T47D (cell line): ENCODE measurements around the gene CFAP68.

Experiments
- DNase-seq, 2 experiments: peaks; one replicate each; pipeline versions ENCODE4 v3.0.0 to v3.0.0-alpha.2; 2011 to 2012; ENCODE audit warnings: low read depth in 1 of 2, low spot score in 1 of 2
- JUND ChIP-seq: IDR thresholded peaks from 2 replicates; pipeline ENCODE4 v1.6.1; 2012; ENCODE audit warnings: low read depth
- in situ Hi-C: cut with HindIII; loops from 2 replicates; pipeline ENCODE4 v1.10.0; 2016; ENCODE audit warnings: low sequenced_read_pairs, low pct_unique_long_range_greater_than_20kb

CFAP68 gene

DNA sequence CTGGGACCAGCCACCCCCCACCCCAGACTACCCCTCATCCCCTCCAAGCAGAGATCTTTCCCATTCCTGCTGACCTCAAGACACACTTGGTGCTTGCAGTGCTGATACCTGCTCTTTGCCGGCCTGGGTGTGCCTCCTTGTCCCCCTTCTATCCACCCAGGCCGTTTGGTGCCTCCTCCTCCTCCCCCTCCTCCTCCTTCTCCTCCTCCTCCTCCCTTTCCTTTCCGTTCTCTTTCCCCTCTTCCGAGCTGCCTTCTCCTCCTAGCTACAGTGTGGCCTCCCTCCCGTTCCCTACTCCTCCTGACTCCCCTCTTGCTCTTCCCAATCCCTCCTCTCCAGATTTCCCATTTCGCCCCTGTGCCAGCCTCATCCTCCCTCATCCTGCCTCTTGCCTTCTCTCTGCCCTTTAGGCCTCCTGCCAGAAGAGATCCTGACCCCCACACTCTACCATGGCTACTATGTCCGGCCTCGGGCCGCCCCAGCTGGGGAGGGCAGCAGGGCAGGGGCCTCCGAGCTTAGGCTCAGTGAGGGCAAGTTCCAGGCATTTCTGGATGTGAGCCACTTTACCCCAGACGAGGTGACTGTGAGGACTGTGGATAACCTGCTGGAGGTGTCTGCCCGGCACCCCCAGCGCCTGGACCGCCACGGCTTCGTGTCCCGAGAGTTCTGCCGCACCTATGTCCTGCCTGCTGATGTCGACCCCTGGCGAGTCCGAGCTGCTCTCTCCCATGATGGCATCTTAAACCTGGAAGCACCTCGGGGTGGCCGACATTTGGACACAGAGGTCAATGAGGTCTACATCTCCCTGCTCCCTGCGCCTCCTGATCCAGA lies 33.9 kb downstream of the CFAP68 start:
- in situ Hi-C loops, result no loop called here
- DNase-seq, result no peak
- TF ChIP-seq JUND, result no peak

DNA sequence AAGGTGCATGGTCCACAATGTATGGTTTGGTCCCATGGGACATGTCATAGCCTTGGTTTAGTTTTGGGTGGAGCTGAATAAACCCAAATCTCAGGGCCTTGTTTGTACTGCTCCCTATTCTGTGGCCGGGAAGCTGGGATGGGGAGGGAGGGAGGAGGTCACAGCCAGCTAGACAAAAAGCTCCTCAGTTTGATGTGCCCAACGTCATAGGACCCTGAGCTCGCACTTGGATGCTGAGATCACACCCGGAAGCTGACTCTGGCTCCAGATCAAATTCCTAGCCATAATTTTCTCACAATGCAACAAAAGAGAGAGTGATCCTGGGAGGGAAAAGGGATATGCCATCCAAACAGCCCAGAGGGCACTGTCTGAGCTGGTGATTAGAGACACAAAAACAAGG lies 34.7 kb downstream of the CFAP68 start:
- in situ Hi-C loops, result no loop called here
- peak in 1 of 2 experiments; percentile 26 for DNase-seq
- no peak for TF ChIP-seq JUND

DNA sequence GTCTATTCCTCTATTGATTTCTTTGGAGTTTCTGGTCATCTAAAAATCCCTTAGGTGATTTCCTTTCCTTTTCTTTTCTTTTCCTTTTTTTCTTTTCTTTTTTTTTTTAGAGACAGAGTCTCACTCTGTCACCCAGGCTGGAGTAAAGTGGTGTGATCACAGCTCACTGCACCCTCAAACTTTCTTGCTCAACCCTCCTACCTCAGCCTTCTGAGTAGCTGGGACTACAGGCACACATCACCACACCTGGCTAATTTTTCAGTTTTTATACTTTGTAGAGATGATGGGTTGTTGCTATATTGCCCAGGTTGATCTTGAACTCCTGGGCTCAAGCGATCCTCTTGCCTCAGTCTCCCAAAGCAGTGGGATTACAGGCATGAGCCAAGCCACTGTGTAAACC lies 37.4 kb downstream of the CFAP68 start:
- DNase-seq, result no peak
- in situ Hi-C loops, result no loop called here
- no peak for TF ChIP-seq JUND

DNA sequence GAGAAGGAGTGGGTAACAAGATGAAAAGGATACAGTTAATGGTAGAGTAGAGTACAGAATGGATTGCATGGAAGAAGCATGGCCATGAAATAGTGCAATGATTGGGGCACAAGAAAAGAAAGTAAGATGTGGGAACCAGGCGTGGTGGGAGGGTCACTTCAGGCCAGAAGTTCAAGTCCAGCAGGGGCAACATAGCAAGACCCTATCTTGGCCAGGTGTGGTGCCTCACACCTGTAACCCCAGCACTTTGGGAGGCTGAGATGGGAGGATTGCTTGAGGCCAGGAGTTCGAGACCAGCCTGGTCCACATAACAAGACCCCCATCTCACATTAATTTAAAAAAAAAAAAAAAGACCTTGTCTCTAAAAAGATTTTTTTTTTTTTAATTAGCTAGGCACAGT lies 38.0 kb downstream of the CFAP68 start:
- DNase-seq, result no peak
- in situ Hi-C loops, result no loop called here
- no peak for TF ChIP-seq JUND

DNA sequence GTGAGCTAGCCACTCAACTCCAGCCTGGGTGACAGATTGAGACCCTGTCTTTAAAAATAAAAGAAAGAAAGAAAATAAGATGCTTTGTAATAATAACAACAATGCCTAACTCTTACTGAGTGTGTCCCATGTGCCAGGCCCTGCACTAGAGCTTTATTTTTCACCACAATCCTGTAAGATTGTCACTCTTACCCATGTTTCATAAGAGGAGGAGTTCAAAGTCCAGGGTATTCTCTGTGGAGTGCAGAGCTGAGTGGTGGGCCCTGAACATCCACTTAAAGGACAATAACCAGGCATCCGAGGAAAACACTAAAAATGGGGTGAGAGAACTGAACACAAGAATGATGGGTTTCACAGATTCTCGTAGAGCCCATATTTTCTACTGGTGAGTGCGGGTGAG lies 38.4 kb downstream of the CFAP68 start:
- DNase-seq, result no peak
- in situ Hi-C loops, result no loop called here

DNA sequence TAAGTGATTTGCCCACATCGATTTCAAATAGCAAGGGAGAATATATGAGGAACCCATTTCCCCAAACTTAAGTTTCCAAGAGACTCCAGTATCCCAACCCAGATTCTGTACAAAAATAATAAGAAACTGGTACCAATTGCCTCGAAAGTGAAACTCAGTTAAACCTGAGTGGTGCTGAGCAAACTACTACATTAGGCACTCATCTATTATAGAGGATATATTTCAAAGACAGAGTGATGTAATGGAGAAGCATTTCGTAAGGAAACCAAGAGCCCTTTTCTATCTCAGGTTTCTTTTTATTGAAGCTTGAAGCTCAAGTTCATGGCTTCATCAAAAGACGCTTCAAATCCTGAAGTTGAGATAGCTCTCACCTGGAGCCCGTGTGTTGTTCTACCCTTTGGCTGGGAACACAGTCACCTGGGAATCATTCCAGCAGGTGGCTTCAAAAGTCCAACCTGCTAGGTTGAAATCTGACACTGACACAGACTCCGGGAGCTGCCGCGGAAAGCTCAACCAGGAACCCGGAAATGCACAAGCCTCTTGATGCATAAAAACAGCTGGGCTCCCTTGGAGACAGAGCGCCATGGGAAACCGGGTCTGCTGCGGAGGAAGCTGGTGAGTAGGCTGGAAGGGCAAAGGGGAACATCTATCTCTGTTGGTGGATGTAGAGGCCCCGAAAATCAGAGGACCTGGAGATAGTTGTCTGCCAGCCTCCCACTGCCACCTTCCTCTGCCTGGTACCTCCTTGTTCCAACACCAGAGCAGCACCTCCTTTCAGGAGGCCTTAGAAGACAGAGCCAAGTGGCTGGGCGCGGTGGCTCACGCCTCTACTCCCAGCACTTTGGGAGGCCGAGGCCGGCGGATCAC lies 39.3 kb downstream of the CFAP68 start, which contains the start of gene C11orf52:
Gene C11orf52, plus strand, starts transcription at position 524 of the 867 bp plus-strand sequence. Its CDS starts 60 bp downstream, at position 584.
- no peak for TF ChIP-seq JUND
- in situ Hi-C loops, result no loop called here
- DNase-seq, result peak; percentile 81 to 98

More for the DNA sequence above, 38.4 kb downstream of the CFAP68 start:
- no peak for TF ChIP-seq JUND

DNA sequence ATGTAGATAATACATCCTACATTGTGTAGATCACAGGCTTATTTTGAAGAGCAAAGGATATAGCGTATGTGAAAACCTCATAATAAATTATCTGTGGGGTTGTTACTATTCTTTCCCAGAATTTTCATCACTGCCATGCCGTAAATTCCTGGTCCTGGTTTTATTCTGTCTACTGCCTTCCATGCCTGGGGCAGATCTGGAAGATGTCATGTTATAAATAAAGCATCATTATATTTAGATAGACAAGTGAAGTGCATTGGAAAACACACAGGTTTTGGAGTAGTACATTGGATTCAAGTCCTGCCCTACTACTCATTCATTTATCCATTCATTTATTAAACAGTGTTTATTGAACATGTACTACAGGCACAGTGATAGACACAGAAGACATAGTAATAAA lies 41.6 kb downstream of the CFAP68 start:
- DNase-seq, result no peak
- TF ChIP-seq JUND, result no peak
- in situ Hi-C loops, result no loop called here

DNA sequence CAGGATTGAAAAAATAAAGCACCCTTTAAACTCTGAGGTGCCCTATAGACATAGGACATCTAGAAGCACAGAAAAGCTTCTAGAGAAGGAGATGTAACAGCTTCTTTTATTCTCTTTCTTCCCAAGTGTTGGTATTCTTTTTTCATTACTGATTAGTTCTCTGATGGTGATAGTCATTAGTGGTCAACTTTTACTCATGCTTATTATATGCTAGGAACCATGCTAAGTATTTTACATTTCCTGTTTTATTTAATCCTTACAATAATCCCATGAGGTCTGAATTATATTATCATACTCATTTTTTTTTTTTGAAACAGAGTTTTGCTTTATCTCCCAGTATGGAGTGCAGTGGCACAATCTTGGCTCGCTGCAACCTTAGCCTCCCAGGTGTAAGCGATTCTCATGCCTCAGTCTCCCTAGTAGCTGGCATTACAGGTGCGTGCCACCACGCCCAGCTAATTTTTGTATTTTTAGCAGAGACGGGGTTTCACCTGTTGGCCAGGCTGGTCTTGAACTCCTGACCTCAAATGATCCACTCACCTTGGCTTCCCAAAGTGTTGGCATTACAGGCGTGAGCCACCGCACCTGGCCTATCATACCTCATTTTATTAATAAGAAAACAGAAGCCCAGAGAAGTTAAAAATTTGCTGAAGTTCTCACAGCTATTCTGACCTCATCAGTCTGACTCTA lies 42.3 kb downstream of the CFAP68 start:
- in situ Hi-C loops, result no loop called here
- no peak for DNase-seq
- no peak for TF ChIP-seq JUND

DNA sequence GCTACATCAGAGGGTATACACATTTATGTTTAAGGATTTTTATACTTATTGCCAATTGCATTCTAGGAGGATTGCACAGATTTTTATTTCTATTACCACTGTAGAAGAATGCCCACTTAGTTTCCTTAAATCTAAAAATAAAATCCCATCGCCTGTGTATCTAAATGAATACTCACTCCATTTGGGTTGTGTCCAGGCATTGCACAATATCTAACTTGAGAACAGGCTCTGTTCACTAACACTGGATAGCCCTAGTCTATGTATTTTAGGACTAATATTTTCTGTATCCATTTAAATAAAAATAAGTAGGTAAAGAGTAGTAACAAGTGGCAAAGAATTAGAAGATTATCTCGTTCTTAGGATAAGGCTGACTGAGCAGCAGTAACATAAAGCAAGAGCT lies 43.5 kb downstream of the CFAP68 start:
- in situ Hi-C loops, result no loop called here
- DNase-seq, result peak in 1 of 2 experiments; percentile 49
- no peak for TF ChIP-seq JUND

DNA sequence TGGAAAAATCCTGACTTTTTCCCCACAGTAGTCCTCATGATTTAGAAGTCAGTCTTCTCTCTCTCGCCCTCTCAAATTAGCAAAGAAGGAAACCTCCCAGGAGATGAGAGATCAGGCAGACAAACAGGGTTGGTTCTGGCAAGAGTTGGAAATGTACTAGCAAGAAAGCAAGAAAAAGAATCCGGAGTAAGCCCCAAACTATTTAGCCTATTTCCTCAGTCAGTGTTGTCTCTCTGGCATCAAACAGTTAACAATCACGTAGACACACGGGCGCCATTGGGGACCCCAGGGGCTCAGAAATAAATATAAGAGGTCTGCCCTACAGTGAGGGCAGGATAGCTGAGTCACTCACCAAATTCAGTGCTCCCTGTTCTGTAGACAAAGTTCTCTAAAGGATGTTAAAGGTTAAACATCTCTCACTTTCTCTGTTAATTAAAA lies 44.0 kb downstream of the CFAP68 start:
- no peak for TF ChIP-seq JUND
- in situ Hi-C loops, result no loop called here
- DNase-seq, result no peak

DNA sequence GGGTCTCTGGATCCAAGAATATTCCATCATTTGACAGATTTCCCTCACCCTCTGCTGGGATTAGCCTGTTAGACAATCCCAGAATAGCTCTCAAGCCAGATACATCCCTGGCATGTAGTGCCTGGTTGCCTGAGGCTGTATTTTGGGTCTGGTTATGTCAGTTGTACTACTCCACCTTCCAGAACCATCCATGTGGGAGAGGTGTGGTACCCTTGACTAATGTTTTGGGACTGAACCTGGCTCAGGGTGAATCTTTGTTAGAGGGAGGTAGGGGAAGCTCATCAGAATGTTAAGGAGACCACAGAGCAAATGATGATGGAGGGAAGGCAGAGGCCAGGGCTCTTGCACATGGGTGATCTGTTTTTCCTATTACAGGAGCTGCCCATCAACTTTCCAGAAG lies 44.6 kb downstream of the CFAP68 start:
- TF ChIP-seq JUND, result no peak
- in situ Hi-C loops, result no loop called here
- peak in 1 of 2 experiments; percentile 71 for DNase-seq

DNA sequence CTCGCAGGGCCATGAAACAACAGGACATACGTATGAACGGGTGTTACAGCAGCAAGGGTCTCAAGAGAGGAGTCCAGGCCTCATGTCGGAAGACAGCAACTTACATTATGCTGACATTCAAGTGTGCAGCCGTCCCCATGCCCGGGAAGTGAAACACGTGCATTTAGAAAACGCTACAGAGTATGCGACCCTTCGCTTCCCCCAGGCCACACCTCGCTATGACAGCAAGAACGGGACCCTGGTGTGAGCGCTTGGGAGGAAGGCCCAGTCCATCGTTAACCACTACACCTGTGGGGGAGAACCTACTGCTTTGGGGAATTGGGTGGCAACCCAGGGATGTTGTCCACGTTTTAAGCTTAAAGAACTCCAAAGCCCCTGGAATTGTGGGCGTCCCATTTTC lies 46.6 kb downstream of the CFAP68 start:
- no peak for TF ChIP-seq JUND
- in situ Hi-C loops, result no loop called here
- DNase-seq, result no peak
